HG02571 (cell line): ENCODE measurements around the gene MOB3A.

Source experiments
- ATAC-seq: cut with Tn5 transposase; IDR thresholded peaks from one replicate; pipeline ENCODE4 v1.9.1; 2021; ENCODE audit warnings: mild to moderate bottlenecking, moderate library complexity; ENCODE audit not compliant: unreplicated experiment

The MOB3A gene

DNA sequence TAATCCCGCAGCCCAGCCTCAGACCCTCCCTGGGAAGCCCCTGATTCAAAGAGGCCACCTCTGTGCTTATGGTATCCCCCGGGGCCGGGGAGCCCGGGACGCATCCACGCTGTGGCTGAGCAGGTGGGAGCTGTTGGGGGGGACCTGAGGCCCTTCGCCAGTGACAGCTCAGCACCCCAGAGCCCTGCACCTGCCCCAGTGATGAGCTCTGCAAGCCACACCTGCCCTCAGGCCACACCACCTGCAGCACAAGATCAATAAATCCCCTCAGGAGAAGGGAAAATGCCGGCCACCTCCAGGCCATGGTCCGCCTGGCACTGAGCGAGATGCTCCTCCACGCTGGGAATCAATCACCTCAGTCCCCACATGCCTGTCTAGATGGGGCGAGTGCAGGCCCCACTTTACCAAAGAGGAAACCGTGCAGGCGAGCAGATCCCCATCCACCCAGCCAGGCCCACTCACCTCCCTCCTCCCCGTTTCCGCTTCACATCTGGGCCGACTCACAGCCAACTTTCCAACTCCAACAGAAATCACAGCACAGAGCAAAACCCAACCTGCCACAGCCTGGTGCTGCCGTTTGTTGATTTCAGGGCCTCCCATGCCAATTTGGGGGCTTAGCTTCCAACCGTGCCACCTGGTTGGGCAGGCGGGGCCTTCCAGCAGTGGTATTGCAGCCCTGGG lies 12.8 kb downstream of the MOB3A start:
- no peak for ATAC-seq

DNA sequence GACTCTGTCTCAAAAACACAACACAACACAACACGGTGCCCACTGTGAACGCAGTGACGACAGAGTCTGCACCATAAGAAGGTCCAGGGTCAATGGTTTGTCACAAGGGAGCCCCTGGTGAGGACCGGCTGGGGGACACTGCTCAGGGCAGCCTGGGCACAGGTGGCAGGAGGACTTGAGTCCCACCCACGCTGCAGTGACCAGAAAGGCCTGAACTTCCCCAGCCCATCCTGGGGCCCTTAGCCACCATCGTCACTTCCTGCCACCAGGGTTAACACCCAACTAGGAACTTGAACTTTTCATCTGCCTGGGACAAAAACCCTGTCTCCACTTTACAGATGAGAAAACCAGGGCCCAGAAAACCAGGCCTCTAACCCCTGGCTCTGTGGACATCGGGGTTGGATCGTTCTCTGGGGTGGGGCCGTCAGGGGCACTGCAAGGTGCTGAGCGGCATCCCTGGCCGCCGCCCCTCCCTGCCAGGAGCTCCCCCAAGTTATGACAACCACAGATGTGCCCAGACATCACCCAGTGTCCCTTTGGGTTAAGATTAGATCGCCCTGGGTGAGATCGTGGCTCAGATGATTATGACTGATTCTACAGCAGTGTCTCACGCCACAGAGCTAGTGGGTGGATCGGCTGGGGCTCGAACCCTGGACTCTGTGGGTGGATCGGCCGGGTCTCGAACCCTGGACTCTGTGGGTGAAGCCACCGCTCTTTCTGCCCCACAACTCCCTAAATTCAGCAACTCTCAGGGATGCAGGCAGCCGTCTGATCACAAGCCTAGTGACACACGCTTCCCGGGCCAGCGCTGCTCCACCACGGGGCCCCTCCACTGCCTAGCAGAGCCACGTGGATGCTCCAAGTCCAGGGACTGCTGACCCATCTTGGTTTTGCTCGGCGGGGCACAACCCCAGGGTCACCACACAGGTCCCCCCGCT lies 14.0 kb downstream of the MOB3A start:
- no peak for ATAC-seq

DNA sequence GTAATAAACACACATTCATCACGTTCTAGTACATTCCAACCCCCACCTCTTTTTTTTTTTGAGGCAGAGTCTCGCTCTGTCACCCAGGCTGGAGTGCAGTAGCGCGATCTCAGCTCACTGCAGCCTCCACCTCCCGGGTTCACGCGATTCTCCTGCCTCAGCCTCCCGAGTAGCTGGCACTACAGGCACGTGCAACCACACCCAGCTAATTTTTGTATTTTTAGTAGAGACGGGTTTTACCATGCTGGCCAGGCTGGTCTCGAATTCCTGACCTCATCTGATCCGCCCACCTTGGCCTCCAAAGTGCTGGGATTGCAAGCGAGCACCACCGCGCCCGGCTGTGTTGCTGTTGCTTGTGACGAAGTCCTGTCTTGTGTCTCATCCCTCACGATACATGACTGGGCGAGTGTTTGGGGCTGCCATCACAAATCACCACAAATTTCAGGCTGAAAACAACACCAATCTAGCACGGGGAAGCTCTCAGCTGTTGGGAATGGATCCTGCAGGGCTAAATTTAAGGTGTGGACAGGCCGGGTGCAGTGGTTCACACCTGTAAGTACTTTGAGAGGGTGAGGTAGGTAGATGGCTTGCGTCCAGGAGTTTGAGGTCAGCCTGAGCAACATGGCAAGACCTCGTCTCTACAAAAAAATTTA lies 15.7 kb downstream of the MOB3A start:
- no peak for ATAC-seq

- ATAC-seq = no peak
Measured at GRCh38 chr19:2079865-2080301, 16.2 kb downstream of the MOB3A start.

DNA sequence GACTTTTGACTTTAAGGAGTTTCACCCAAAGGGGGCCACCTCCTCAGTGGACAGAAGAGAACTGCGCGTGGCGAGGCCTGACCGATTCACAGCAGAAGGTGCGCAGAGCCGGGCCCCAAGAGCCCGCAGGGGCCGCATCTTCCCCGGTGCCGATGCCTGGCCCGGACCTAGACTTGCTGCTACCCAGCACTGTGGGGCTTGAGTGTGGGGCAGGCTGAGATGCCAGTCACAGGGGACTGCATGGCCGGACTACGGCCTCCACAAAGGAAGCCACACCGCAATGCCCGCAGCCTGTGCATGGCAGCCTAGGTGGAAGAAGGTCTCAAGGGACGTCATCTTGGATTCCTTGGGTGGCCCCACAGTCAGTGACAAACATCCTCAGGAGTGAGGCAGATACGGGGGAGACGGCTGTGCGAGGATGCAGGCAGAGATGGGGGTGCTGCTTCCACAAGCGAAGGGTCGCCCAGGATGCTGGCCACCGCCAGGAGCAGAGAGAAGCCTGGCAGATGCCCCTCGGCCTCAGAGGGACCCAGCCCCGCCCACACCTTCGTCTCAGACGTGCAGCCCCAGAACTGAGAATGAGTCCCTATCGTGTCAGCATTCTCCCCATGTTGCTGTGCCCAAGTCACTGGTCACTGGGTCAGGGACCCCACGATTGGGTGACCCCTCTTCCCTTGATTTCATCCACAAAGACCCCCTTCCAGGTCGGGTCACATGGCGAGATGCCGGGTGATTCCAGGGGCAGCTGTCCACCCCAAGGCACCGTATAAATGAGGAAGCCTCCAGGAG lies 16.9 kb downstream of the MOB3A start:
- no peak for ATAC-seq

GRCh38 chr19:2077833-2078619 lies 18.1 kb downstream of the MOB3A start:
- no peak for ATAC-seq

DNA sequence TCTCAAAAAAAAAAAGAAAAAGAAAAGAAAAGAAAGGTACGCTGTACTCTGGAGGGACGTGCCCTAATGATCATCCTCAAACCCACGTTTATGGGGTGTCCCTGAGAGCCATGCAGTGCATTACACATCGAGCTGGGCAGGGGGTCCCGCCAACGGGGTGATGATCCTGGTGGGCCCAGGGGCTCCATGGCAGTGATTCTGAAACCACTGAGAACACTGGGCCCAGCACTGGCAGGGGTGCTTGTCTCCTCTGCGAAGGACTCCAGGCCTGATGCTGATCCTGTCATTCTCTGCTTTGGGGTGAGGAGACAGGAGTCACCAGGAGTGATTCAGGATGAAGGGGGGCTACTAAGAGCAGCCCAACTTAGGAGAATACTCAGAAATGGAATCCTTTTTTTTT lies 18.7 kb downstream of the MOB3A start:
- no peak for ATAC-seq

DNA sequence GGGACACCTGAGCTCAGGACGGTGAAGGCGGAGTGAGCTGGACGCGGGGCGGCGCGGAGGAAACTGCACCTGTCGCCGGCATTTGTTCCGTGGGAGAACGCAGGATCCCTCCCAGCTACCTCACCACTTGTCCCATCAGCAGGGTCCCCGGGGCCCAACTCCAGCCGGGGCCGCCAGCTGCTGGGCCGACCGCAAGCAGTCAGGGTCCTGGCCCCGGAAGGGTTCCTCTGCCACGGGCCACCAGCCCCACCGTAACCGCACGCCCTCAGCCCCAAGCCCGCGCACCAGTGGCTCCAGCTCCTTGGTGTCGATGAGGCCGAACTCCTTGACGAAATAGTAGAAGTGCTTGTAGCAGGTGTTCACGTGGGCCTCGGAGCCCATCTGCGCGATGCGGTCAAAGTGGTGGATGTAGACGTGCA lies 19.6 kb downstream of the MOB3A start:
- ATAC-seq = no peak

DNA sequence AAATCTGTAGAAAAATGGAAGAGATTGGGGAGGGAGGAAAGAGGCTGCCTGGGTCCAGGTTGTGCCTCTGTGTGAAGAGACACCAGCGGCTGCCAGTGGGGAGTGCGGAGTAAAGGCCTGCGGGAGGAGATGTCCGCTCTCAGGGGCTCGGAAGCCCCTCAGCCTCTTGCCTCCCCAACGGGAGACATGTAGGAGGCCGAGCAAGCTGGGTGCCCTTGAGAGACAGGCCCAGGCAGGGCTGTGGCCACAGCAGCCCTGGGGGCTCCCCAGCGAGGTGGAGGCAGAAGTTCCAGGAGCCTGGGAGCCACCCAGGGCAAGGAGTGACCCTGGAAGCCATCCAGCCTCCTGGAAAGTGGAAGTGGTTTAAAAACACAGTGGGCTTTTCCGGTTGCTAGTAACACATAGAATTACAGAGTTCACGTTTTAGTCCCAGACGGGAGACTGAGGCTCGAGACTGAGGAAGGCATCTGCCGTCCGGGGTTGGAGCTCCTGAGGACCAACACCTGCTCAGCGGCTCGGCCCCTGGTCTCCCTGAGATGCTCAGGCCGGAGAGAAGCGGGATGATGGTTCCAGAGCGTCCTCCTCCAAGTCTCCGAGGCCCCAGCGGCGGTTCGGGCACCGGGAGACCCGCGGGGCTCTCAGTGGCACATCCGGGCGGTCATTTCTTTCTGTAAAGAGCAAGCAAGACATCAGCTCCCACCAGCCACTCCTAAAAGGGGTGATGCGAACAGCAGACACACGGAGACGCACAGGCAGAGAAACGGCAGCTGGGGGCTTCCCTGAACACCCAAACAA lies 23.2 kb downstream of the MOB3A start:
- ATAC-seq = no peak

- no peak for ATAC-seq
Measured at GRCh38 chr19:2070986-2071673, 25.0 kb downstream of the MOB3A start.

- ATAC-seq = no peak
Measured at GRCh38 chr19:2070436-2070827, 25.7 kb downstream of the MOB3A start.

DNA sequence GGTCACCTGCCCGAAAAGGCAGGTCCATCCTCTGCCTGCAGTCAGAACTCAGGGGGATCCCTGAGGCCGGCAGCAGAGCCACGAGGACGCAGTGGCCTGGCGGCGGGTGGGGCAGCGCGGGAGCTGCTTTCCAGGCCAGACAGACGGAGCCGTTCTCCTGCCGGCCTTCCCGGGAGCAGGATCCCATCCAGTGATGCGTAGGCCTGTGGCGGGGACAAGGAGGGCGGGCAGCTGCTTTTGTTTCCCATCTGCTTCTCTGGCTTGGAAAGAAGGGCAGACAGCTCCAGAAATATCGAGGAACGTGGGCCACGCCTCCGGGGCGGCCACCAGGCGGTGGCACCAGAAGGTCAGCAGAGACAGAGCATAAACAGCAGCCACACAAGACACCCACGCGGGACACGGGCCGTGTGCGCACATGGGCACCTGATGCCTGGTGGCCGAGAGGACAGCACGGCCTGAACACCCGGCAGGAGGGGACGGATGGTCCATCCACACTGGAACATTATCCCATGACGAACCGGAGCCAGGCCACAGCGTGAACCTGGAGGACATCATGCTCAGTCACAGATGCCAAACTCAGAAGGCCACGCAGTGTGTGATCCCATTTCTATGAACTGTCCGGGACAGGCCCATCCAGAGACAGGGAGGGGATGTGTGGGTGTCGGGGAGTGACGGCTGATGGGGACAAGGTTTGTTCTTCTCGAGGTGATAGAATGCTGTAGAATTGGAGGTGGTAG lies 31.2 kb downstream of the MOB3A start:
- ATAC-seq = no peak

DNA sequence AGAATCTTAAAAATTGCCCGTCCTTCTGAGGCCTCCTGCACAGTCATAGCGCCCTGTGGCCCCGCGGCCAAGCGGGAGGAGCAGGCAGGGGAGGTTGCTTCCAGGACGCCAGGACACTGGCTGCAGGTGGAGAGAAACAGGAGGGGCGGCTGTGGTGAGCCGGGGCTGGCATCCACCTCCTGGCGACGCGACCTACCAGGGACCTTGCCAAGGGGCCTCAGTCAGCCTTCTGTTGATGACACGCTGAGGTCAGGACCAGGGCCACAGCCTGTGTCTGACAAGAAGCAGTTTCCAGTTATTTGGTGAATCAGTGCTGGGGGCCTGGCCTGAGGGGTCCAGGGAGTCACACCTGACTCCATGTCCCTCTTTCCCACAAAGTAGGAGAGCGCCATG lies 31.7 kb downstream of the MOB3A start:
- ATAC-seq = no peak

DNA sequence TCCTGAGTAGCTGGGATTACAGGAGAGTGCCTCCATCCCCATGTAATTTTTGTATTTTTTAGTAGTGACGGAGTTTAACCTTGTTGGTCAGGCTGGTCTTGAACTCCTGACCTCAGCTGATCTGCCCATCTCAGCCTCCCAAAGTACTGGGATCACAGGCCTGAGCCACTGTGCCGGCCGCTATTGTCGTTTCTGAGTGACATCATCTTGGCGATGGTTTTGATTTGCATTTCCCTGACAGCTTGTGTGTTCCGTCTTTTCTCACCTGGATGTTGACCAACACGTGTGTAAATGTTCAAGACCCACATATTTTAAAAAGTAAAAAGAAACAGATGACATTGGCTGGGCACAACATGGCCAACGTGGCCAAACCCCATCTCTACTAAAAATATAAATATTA lies 32.3 kb downstream of the MOB3A start:
- ATAC-seq = no peak

DNA sequence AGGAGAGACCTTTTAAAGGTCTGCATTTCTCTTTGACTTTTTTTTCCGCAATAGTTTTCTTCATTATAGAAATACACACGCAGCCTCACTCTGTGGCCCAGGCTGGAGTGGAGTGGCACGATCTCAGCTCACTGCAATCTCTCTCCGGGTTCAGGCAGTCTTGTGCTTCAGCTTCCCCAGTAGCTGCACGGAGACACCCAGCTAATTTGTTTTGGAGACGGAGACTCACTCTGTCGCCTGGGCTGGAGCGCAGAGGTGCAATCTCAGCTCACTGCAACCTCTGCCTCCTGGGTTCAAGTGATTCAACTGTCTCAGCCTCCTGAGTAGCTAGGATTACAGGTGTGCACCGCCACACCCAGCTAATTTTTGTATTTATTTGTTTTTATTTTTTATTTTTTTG lies 33.4 kb downstream of the MOB3A start:
- no peak for ATAC-seq

- no peak for ATAC-seq
Measured at GRCh38 chr19:2062389-2062729, 33.8 kb downstream of the MOB3A start.

DNA sequence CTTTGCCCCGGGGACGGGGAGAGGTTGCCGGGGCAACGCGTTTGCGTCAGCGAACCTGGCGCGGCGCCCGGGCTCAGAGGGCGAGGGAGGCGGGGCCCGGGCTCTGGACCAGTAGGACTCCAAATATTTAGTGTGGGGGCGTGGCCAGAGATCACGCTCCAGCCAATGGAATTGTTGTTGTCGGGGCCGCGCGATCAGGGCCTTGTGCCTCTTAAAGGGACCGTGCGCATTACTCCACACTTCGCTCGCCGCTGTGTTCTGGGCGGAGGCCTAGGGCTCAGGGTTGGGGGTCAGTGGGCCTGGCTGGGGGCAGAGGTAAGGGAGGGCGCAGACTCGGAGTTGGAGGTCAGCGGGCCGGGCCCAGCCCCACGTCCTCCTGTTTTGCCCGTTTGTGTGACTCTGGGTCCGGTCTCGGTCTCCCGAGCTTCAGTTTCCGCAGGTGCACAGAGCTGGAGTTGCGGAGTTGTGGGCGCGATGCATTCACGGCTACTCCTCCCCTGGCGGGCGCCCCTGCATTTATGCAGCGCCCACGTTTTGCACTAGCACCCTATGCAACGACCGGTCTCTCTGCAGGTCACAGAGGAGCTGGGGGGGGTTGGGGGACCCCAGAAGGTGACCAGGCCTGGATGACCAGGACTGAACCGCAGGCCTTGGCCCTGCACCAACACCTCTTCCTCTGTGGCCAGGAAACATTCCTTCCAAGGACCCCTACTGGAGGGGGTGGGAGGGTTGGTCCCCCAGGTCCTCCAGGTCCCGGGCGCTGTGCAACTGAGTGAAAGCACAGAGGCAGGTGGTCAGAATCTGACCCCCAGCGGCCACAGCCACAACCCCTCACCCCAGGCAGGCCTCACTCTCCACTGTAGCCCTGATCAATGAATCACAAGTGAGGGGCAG lies 34.4 kb downstream of the MOB3A start:
- peak; percentile 73 for ATAC-seq
